GM21447 (cell line): ENCODE data around the gene PLEKHG1.

Source experiments
- ATAC-seq: cut with Tn5 transposase; IDR thresholded peaks from one replicate; pipeline ENCODE4 v1.9.1; 2021; ENCODE audit not compliant: unreplicated experiment

Gene PLEKHG1

DNA sequence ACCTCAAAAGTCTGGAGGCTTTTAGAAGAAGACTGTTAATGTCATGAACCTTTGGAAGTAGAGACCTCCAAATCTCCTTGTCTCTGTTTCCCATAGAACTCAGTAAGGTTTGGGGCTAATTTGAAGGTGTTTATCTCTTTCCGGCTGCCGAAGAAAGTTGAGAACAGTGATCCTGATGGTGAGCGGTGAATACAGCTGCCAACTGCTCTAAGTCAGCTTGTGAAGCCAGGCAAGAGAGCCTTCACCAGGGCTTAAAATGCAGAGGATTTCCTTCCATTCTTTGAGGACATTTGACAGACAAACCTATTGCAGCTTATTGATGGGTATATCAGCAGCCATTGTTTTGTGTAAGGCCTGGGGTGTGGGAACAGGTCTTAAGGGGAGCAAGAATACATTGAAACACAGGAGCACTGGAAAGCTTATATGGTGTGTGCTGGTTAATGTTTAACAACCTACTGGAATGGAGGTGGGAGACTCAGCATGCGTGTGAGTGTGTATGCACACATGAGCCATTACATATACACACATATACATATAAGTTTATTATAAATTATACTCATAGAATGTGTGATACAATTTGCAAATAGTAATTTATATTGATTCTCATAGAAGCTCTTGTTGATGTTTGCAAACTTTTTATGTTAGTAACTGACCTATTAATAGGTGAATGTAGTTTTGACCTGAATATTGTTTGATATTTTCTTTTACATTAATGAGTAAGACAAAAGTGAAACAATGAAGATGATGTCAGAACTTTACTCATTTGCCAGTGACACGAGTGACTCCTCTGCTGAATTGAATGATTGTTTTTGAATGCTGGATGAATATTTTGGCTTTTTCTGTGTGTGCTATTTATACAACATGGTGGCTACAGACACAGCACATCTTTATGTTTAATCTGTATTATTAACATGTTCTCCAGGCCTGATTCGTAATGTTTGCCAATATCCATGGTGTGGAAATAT is 18.1 kb downstream of the PLEKHG1 start:
- ATAC-seq: no peak

DNA sequence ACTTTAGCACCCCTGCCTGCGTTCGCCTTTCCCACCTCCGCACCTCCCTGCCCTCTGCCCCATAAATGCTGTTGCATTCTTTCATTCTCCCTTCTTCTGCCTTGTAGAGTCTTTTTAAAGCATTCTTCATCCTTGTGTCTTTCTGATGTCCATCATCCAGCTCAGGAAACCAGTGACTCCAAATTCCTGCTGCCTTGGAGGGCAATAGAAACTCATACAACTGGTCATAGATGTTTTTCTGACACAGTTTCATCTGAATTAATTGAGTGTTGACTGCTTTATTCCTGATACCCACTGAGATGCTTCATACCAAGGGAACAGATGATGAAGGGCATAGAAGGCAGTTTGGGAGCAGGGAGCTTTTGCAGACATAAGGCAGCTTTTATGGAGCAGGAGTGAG is 19.6 kb downstream of the PLEKHG1 start:
- ATAC-seq: no peak

DNA sequence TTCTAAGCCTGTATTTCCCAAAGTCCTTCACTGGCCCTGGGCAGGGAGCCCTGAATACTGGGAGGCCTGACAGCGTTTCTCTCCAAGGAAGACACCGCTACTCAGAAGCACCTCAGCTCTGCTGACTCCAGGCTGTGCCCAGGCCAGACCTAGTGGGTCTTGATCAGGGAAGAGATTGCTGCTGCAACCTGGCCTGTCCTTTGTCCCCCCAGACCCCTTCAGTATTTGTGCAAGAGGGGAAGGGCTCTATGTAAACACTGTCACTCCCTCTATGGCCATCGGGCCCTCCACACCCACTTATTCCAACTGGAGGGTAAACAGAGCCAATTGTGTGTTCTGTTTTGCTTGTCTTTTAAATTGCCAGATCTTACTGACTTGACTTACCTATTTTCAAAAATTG is 20.6 kb downstream of the PLEKHG1 start:
- no peak for ATAC-seq

DNA sequence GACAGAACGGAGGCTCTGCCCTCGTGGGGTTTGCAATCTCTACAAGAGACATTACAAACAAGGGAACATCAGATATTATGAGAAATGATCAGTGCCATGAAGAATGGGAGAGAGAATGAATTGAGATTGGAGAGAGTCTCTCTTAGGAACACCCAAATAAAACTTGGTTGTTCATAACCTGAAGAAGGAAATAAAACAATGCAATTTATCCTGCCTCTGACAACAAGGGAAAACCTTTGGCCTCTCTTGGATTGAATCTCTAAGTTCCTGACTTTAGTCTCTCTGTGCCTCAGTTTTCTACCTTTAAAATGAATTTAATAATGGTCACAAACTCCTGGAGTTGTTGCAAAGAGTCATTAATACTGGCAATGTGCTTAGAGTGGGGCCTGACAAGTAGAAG is 21.1 kb downstream of the PLEKHG1 start:
- ATAC-seq: no peak

DNA sequence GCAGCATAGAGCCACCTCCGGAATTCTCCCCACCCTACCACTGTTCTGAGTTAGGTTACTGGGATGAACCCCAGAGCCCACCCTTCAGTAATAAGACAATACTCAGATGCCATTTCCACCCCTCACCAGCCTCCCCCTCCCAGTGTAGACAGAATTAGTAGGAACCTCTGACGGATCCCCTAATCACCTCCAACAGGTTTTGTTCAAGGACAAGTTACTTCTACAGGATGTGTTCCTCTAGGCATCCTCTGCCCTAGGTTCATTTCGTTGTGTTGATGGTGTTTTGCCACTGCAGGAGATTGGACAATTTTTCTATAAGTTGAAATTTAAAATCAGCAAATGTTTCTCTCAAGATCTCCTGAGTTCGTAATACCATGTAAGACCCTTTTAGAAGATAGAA is 22.8 kb downstream of the PLEKHG1 start:
- no peak for ATAC-seq

DNA sequence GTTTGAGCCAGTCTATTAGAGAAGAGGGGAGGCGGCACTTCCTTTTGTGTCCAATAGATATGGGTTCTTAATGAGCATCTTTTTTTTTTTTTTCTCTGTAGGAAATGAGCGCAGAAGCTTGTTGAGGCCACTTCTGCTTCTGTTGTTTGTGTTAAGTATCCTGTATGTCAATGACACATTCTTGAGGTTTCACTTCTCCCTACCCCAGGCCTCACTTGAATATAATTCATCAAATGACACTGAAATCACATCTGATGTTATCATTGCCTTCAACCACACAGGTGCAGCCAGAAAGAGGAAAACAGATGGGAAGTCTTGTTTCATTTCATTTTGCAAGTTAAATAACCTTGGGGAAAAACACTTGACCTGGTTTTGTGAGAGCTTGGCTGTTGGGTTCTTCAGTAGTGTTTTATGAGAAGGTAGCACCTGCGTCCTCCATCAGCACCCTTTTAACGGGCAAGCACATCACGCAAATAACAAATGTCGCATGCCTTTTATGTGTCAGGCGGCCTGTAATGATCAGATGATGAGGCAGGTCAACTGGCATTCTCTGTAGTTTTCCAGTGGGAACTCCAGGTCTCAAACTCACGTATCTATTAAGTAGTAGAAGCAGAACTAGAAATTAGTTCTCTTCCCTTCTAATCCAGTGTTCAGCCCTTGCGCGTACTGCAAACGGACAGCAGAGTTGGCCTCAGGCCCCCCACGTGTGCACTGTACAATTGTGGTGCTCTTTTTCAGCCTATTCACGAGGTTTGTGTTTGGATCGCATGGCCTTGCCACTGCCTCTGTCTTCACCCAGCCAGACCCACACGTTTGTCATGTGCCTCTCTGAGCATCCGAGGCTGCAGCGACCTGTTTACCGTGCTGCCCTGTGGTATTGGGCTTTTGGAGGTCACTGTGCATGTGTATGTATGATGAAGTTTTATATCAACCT is 23.5 kb downstream of the PLEKHG1 start:
- ATAC-seq: peak; percentile 98

DNA sequence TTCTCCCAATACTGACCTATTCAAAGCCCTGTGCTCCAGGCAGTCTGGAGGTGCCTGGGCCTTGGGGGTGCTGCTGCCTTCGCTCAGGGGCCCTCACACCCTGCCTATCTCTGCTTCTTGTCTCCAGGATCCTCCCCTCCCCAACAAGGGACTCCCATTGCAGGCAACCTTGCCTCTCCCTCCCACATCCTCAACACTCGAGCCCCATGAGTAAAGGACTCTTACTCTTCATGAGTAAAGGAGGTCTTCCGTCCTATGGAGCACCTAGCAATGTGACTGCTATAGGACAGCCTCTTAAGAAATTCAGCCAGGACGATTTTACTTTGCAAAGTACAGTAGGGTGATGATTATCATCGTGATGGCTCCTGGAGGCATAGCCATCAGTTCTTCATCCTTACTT is 24.5 kb downstream of the PLEKHG1 start:
- ATAC-seq: no peak

DNA sequence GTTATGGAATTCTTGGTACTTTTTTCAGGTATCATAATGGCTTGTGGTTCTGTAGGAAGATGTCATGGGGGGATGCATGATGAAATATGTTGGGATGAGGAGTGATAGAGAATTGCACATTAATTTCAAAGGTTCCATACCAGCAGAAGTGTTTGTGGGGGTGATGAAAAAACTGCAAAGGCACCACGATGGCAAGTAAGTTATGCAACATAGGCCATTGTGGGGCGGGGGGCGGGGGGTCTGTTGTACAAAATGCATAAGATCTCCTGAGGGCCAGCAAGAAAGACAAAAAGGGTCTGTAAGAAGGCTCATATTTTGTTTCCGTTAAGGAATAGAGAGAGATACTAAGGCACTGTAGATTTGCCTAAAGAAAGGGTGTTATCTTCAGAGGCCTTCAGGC is 26.2 kb downstream of the PLEKHG1 start:
- ATAC-seq: no peak

DNA sequence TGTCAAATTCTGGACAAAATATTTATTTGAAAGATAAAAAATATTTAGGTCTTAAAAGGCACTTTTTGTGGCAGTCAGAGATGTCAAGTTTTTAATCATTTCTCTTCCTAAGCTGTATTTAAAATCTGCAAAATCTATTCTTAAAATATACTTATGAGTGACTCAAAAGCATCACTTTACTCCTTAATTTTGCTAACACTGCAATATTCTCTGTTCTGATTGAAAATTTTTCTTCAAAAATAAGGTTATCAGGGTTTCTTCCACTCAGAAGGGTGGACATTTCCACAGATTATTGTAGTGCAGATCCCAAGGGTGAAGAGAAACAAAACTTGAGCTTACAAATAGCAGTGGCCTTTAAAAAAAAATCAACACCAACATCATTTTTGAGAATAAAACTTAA is 27.5 kb downstream of the PLEKHG1 start:
- no peak for ATAC-seq

DNA sequence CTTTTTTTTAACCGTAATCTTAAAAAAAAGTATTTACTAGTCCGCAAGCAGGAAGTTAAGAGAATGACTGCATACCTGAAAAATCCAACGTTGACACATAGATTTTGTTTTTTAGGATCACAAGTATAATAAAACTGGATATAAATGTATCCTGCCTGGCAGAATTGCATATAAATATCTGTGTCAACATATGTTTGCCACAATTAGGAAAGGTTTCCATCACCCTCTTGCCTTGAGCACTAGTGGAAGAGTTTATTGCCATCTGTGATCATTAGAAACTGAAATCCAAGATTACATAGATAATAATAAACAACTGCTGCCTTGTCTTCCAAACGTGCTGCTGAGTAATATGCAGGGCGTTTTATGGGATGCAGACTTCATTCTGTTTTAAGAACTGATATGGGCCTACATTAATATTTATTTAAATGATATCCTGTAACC is 27.9 kb downstream of the PLEKHG1 start:
- ATAC-seq: no peak

DNA sequence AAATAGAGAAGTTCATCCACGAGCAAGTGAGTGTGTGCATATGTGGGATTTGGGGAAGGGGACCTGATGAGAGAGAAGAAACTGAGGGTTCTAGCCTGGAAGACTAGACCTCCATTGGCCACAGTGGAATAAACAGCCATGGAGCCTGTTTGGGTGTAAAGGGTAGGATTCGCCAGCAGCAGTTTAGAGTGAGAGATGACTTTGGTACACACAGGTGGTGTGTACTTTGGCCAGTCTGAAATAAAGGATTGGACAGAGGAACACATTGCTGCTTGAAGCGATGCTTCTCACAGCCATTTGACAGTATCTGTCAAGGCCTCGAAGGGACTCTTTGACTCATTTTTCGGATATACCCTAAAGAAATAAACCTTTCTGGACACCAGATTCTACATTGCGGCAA is 29.2 kb downstream of the PLEKHG1 start:
- no peak for ATAC-seq

DNA sequence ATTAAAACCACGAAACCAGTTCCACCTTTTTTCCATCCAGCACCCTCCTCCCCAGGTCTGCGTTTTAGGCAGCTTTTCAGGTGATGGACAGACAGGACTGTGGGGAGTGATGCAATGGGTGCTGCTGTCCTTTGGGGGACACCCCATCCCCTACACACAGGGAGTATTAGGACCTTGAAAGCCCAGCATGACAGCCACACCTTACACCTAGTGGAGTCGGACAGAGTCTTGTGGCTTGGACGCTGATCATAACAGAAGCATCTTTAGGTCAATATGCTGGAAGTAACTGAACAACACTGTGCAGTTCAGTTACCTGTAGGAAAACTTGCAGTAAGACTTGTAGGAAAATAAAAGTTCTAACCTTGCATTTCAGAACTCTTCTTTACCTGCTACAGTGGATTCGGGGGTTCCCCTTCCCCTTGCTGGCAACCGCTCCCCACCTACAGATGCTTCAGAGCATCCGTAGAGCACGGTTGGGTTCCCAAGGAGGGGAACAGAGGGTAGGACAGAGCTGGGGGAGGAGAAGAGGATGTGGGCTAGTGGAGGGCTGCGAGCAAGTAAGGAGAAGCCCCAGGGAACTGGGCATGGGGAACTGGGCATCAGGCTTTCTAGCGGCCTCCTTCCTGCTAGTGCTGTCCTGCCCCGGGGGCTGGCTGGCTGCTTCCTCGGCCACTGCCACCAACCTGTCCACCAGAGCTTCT is 31.7 kb downstream of the PLEKHG1 start:
- peak; percentile 51 for ATAC-seq

DNA sequence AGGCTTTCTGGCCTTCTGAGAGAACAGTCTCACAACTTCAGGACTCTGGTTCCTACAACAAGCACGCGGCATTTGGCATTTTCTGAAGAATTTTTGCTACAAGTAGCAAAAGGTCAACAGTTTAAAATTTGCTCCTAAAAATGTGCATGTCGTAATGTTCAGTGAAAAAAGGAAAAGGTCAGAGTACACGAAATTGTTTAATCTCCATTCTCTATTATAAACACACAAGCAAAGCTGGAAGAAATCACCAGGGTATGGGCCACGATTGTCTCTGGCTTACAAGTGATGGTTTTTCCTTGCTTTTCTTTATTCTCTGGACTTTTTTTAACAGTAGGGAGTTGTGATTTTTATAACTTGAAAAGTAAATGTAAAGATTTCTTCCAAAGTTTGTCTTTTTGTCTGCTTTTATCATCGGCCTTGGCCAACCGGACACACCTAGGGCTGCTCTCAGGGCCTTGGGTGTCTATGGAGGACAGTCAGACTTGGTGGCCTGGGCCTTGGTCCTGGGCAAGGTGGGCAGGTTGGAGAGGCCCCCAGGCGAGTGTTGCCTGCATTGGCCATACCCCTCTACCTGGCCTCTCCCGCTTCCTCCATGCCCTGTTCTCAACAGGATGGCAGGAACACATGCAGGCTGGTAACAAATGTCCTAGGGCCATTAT is 32.4 kb downstream of the PLEKHG1 start:
- no peak for ATAC-seq

DNA sequence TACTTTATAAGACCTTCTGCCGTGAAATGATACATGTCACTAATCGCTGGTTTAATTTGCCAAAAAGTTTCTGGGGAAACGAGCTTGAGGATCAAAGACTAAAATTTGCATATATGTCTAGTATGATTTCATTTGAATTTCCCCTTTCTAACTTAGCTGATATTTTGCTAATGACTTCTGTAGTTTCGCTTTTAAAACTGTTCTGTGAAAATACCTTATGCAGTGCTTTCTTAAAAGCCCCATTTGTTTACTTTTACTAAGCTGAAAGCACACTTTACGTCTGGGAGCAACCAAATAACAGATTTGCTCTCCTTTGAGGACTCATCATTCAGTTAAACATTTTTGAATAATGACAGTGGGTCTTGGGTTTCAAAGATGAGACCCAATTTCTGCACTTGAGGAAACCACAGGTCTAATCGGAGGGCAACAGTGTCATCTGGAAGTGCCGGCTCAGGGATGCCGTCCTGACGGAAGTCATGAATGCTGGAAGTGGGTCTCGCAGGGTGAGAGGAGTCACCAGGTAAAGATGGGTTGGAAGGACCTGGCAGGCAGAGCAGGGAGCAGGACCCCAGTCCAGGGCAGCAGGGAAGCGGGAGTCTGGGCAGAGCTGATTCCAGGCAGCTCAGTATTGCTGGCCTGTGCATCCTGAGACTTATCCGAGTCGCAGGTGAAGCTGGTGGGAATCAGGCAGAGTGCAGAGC is 33.2 kb downstream of the PLEKHG1 start:
- peak; percentile 43 for ATAC-seq

DNA sequence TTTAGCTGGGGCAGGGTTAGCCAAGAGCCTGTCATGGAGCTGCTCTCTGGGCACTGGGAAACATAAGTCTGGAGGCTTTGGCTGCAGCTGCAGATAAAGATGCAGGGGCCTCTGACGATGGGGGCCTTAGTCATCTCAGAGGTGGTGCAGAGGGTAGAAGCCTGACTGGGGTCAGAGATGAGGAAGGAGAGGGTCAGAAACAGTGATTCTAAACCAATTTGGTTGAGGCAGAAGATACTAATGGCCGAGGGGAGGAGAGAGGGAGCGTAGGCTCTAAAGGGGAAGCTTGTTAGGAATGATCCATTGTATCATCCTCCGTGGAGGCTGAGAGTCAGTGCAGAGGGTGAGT is 33.8 kb downstream of the PLEKHG1 start:
- peak; percentile 6 for ATAC-seq

DNA sequence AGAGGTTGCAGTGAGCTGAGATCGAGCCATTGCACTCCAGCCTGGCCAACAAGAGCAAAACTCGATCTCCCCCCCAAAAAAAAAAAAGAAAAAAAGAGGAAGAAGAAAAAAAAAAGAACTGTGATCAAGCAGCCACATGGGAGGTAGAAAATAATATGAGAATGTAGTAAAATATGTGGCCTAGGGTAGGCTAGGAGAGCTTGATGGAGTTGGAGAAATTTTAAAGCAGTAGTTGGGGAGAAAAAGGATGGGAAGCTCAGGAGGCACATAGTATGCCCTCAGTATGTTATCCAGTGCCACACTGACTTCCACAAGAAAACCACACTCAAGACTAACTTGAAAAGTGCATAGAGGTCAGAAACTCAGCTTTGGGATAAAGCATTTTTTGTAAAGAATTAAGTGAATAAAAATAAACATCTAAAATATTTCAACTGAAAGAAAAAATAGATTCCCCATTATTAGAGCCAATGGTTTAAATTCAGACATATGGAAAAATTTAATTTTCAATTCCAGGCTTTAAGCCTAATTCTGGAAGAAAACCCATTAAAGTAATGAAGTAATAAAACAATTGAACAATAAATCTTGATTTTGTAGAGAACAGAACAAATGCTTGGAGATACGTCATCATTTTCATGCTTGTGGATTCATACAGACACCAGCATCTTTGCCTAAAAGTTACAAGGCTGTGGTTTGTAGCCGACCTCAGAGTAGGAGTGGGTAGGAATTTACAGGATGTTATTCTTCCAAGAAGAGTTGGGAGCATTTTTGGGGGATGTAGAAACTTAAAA is 34.7 kb downstream of the PLEKHG1 start:
- no peak for ATAC-seq

DNA sequence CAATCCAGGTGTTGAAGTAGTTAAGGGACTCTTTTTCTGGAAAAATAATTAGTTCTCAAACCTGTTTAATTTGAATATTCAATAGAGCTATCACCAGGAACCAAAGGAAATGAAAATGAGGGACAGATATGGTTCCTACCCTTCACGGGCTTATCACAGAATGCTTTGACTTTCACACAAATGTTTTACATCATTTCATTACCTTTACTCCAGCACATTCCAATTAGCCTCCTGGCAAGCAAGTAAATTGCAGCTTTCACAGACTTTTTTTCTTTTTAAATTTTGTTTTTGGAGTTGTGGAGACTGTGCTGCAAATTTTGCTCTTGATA is 35.2 kb downstream of the PLEKHG1 start:
- ATAC-seq: no peak

DNA sequence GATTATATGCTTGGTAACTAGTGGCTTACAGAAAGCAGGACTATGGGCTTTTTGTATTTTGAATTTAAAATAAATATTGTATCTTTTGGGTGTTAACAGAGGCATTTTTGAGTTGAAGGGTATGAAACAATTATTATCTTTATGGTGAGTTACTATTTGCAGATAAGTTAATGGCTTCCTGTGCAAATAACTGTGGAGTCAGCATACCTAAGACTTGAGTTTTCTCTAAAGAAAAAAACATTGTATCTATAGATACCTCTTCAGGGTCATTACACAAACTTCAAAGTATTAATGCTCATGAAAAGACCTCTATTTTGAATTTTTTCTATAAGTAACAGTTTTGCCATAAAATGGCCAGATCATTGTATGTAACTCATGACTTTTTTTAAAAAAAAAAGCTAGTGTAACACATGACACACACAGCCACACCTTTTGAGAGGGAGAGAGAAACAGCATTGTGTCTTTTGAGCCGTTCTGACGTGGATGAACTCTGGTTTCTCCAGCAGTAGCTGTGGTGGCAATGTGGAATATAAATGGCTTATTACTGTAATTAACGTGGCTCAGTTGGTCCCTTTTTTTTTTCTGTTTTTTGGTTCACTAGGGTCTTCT is 36.3 kb downstream of the PLEKHG1 start:
- ATAC-seq: no peak

DNA sequence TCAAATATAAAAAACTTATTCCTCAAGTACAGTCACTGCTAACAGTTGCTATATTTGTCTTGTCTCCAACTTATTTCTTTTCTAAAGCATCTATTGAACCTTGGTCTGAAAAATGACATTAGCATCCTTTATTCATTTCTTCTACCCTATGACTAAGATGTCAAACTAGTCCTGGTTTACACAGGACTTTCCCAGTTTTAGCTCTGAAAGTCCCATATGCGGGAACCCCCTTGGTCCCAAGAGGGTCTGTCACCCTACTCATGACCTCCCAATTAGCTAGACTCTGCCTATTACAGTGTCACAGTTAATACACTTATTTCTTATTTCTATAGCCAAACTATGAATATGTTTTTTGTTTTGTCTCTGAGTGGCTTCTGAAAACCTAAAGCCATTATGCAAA is 37.1 kb downstream of the PLEKHG1 start:
- ATAC-seq: no peak
